H1 (cell line): ENCODE measurements around the gene NFATC4. TPM values are rescaled to one million over a fixed set of nuclear protein-coding genes. Genes with fewer than 3 reads are reported as not detected.

Source experiments
- CTCF ChIA-PET: fragments of 300-600 bp; sonication (Branson Sonifier 250); formaldehyde crosslinking; loops from one replicate; lab custom pipeline; 2021; ENCODE audit not compliant: partially characterized antibody; lab: Charles Lee
- POLR2A ChIA-PET: fragments of 300-600 bp; sonication (Branson Sonifier 250); formaldehyde crosslinking; loops from one replicate; lab custom pipeline; 2021; ENCODE audit warnings: inconsistent platforms; ENCODE audit not compliant: partially characterized antibody; lab: Charles Lee
- DNase-seq, 2 experiments: peaks; one replicate each; pipeline versions ENCODE4 v3.0.0 to v3.0.0-alpha.2; 2010 to 2022; ENCODE audit warnings: low spot score in 2 of 2, low read depth in 1 of 2, mixed read lengths in 1 of 2
- FAIRE-seq: peaks from 2 replicates; lab custom pipeline; 2011; peaks lifted over from hg19 to GRCh38; lab: Jason Lieb, UNC
- H2AFZ ChIP-seq: 2 replicates; pipeline ENCODE4 v1.8.1; 2012; ENCODE audit warnings: low read length, inconsistent platforms
- H2AK5ac ChIP-seq: 2 replicates; pipeline ENCODE4 v1.6.1; 2013; ENCODE audit warnings: low read depth, low read length
- H2BK120ac ChIP-seq: replicated peaks from 2 replicates; pipeline ENCODE3; 2013; ENCODE audit warnings: low read depth, low read length, inconsistent platforms
- H2BK12ac ChIP-seq: 2 replicates; pipeline ENCODE4 v1.6.1; 2013; ENCODE audit warnings: low read depth, low read length
- H2BK15ac ChIP-seq: 2 replicates; pipeline ENCODE4 v1.6.1; 2013; ENCODE audit warnings: low read length
- H2BK20ac ChIP-seq: 2 replicates; pipeline ENCODE4 v1.6.1; 2013; ENCODE audit warnings: low read length
- H2BK5ac ChIP-seq: 2 replicates; pipeline ENCODE4 v1.6.1; 2013; ENCODE audit warnings: low read depth, low read length
- H3K14ac ChIP-seq: 2 replicates; pipeline ENCODE4 v1.6.1; 2013; ENCODE audit warnings: inconsistent platforms; ENCODE audit not compliant: insufficient read length
- H3K18ac ChIP-seq: 2 replicates; pipeline ENCODE4 v1.6.1; 2013; ENCODE audit warnings: low read length; ENCODE audit errors: extremely low read depth
- H3K23ac ChIP-seq: 2 replicates; pipeline ENCODE4 v1.6.1; 2013; ENCODE audit warnings: inconsistent platforms; ENCODE audit not compliant: insufficient read length
- H3K23me2 ChIP-seq: 2 replicates; pipeline ENCODE4 v1.6.1; 2013; ENCODE audit warnings: low read depth, low read length
- H3K27ac ChIP-seq: 2 replicates; pipeline ENCODE4 v1.6.1; 2011; ENCODE audit warnings: low read depth, low read length, inconsistent platforms
- H3K27me3 ChIP-seq, 4 experiments: replicated peaks in 1 of 4; 1 replicate in 1 of 4; 2 replicates in 3 of 4; pipeline versions ENCODE4 v1.6.1 to v1.8.1; 2011 to 2013; ENCODE audit warnings: low read length in 3 of 4, mild to moderate bottlenecking in 3 of 4, inconsistent platforms in 2 of 4, mixed read lengths in 2 of 4, moderate library complexity in 1 of 4; ENCODE audit not compliant: control insufficient read depth in 3 of 4, insufficient read depth in 3 of 4; ENCODE audit errors: extremely low read depth in 1 of 4
- H3K36me3 ChIP-seq, 4 experiments: 2 replicates each; pipeline versions ENCODE4 v1.6.1 to v1.8.1; 2011 to 2013; ENCODE audit warnings: mild to moderate bottlenecking in 4 of 4, low read length in 3 of 4, moderate library complexity in 2 of 4, control low read depth in 1 of 4, inconsistent platforms in 1 of 4; ENCODE audit not compliant: insufficient read depth in 4 of 4, control insufficient read depth in 2 of 4
- H3K4ac ChIP-seq: replicated peaks from 2 replicates; pipeline ENCODE3; 2013; ENCODE audit warnings: low read length, low read depth, mixed read lengths, inconsistent platforms; ENCODE audit not compliant: insufficient read length
- H3K4me1 ChIP-seq, 4 experiments: replicated peaks in 1 of 4; 1 replicate in 1 of 4; 2 replicates in 3 of 4; pipeline versions ENCODE4 v1.6.1 to v1.8.1; 2011 to 2013; ENCODE audit warnings: low read length in 3 of 4, inconsistent platforms in 2 of 4, mixed read lengths in 1 of 4; ENCODE audit not compliant: insufficient read depth in 4 of 4, control insufficient read depth in 3 of 4
- H3K4me2 ChIP-seq, 2 experiments: 2 replicates each; pipeline versions ENCODE4 v1.6.1 to v1.8.1; 2011 to 2013; ENCODE audit warnings: low read depth in 2 of 2, low read length in 2 of 2, control low read depth in 1 of 2, inconsistent platforms in 1 of 2, mild to moderate bottlenecking in 1 of 2; ENCODE audit not compliant: insufficient read depth in 1 of 2
- H3K4me3 ChIP-seq, 4 experiments: fragments of 200-600, 300-600 bp in 1 of 4; sonication (generic), shearing (Covaris generic), sonication (Bioruptor Twin) in 1 of 4; 2 replicates each; pipeline versions ENCODE4 v1.5.1 to v1.8.1; 2011 to 2016; ENCODE audit warnings: low read length in 4 of 4, low read depth in 3 of 4, control low read depth in 2 of 4, inconsistent platforms in 2 of 4, mild to moderate bottlenecking in 2 of 4, mixed read lengths in 1 of 4, moderate library complexity in 1 of 4; ENCODE audit not compliant: insufficient read depth in 2 of 4; ENCODE audit errors: extremely low read depth in 1 of 4
- H3K56ac ChIP-seq: replicated peaks from 2 replicates; pipeline ENCODE3; 2013; ENCODE audit warnings: low read depth, mild to moderate bottlenecking, mixed read lengths, low read length, inconsistent platforms; ENCODE audit not compliant: insufficient read length
- H3K79me1 ChIP-seq: 2 replicates; pipeline ENCODE4 v1.6.1; 2013; ENCODE audit warnings: low read depth, low read length, control low read depth
- H3K79me2 ChIP-seq, 2 experiments: 2 replicates each; pipeline versions ENCODE4 v1.6.1 to v1.8.1; 2012 to 2013; ENCODE audit warnings: low read length in 2 of 2, mild to moderate bottlenecking in 2 of 2, inconsistent platforms in 1 of 2; ENCODE audit not compliant: insufficient read depth in 2 of 2, control insufficient read depth in 1 of 2
- H3K9ac ChIP-seq, 4 experiments: replicated peaks in 1 of 4; 1 replicate in 1 of 4; 2 replicates in 3 of 4; pipeline versions ENCODE4 v1.6.1 to v1.8.1; 2011 to 2013; ENCODE audit warnings: low read depth in 3 of 4, low read length in 3 of 4, control low read depth in 2 of 4, mild to moderate bottlenecking in 2 of 4, moderate library complexity in 2 of 4, inconsistent platforms in 1 of 4; ENCODE audit errors: extremely low read depth in 1 of 4
- H3K9me3 ChIP-seq, 2 experiments: 2 replicates each; pipeline versions ENCODE4 v1.6.1 to v1.8.1; 2012 to 2013; ENCODE audit warnings: mild to moderate bottlenecking in 2 of 2, moderate library complexity in 2 of 2, control low read depth in 1 of 2, inconsistent platforms in 1 of 2, low read depth in 1 of 2, low read length in 1 of 2, mixed read lengths in 1 of 2; ENCODE audit not compliant: insufficient read depth in 2 of 2
- H4K20me1 ChIP-seq, 2 experiments: replicated peaks in 1 of 2; 2 replicates each; pipeline versions ENCODE3 to v1.8.1; 2011 to 2013; ENCODE audit warnings: inconsistent platforms in 2 of 2, low read length in 2 of 2, mild to moderate bottlenecking in 1 of 2; ENCODE audit not compliant: insufficient read depth in 2 of 2, control insufficient read depth in 1 of 2
- H4K5ac ChIP-seq: 2 replicates; pipeline ENCODE4 v1.6.1; 2013; ENCODE audit warnings: low read length, low read depth, mixed read lengths, inconsistent platforms; ENCODE audit not compliant: insufficient read length
- H4K8ac ChIP-seq: 2 replicates; pipeline ENCODE4 v1.8.0; 2013; ENCODE audit warnings: mild to moderate bottlenecking, moderate library complexity, low read length, inconsistent platforms; ENCODE audit not compliant: insufficient read depth; ENCODE audit errors: extremely low read depth
- H4K91ac ChIP-seq: replicated peaks from 2 replicates; pipeline ENCODE3; 2013; ENCODE audit warnings: low read length, mixed read lengths, inconsistent platforms; ENCODE audit not compliant: insufficient read length
- BCL11A ChIP-seq, 2 experiments: IDR thresholded peaks; one replicate each; pipeline ENCODE4 v1.6.1; 2011; ENCODE audit warnings: low read depth in 2 of 2, low read length in 2 of 2, mild to moderate bottlenecking in 2 of 2
- CHD2 ChIP-seq: IDR thresholded peaks from 2 replicates; pipeline ENCODE4 v1.6.1; 2012; ENCODE audit warnings: low read length, improper control_type of control experiment
- CREB1 ChIP-seq: IDR thresholded peaks from 2 replicates; pipeline ENCODE4 v1.6.1; 2012; ENCODE audit warnings: inconsistent platforms
- POU5F1 ChIP-seq: IDR thresholded peaks from 2 replicates; pipeline ENCODE4 v1.6.1; 2011; ENCODE audit warnings: low read depth, mild to moderate bottlenecking, low read length, moderate library complexity
- RBBP5 ChIP-seq: IDR thresholded peaks from 2 replicates; pipeline ENCODE4 v1.7.1; 2012; ENCODE audit warnings: low read depth, mild to moderate bottlenecking, inconsistent platforms, low read length, moderate library complexity, borderline replicate concordance
- SP1 ChIP-seq: IDR thresholded peaks from 2 replicates; pipeline ENCODE4 v1.6.1; 2011; ENCODE audit warnings: low read depth, low read length
- SP2 ChIP-seq: IDR thresholded peaks from 2 replicates; pipeline ENCODE4 v1.6.1; 2012; ENCODE audit warnings: mild to moderate bottlenecking, low read length, inconsistent platforms
- WGBS, 2 experiments: shearing (Covaris generic) in 1 of 2; methylation state at CpG; one replicate each; pipeline versions ENCODE4 v1.1.6 to v1.1.7; 2013 to 2015; ENCODE audit warnings: low lambda C conversion rate in 2 of 2, mixed read lengths in 2 of 2, inconsistent platforms in 1 of 2, low coverage in 1 of 2, missing lambda C conversion rate in 1 of 2; ENCODE audit not compliant: insufficient replicate concordance in 2 of 2, insufficient coverage in 1 of 2, insufficient read length in 1 of 2; ENCODE audit errors: extremely low coverage in 1 of 2, missing lambda C conversion rate in 1 of 2; 5-methylcytosine and 5-hydroxymethylcytosine counted together
- long read RNA-seq, 2 experiments: library from RNA in 1 of 2; library from capped mRNA in 1 of 2; stranded (forward); transcript quantifications; one replicate each; pipeline ENCODE4 v2.0.0, GENCODE V29; 2021; ENCODE audit warnings: inconsistent platforms in 1 of 2
- polyA minus RNA-seq, 3 experiments: library from RNA; depleted of rRNA, polyadenylated mRNA; stranded (reverse); fragments of >200 nt; gene quantifications; 1 replicate in 2 of 3; 2 replicates in 1 of 3; pipeline ENCODE4 v1.2.3, GENCODE V29; 2011
- polyA plus RNA-seq, 7 experiments: library from polyadenylated mRNA; depleted of rRNA in 3 of 7; stranded (reverse) in 5 of 7; unstranded in 2 of 7; fragments of >200 nt in 5 of 7; fragments of 200-250 nt in 2 of 7; gene quantifications; 1 replicate in 5 of 7; 2 replicates in 1 of 7; 4 replicates in 1 of 7; pipeline versions ENCODE4 v1.2.1 to v1.2.3, GENCODE V29; 2011 to 2013; ENCODE audit warnings: missing spikeins in 2 of 7, mixed read lengths in 2 of 7
- total RNA-seq: library from RNA; stranded (reverse); fragmentation: NEBNext Ultra II Directional; extraction: Animal tissue kit (Norgen Biotek cat#: 25700); gene quantifications from 2 replicates; pipeline ENCODE4 v1.2.1, GENCODE V29; 2021

Gene NFATC4
- total RNA-seq = 47.3 and 51.2 TPM in 2 replicates
- polyA plus RNA-seq (2011; rRNA removed) = 50.3 and 78.9 TPM in 2 replicates
- 58.4 TPM for polyA plus RNA-seq (2011; cell fraction: cytosol; rRNA removed)
- 578 TPM for polyA plus RNA-seq (2011; cell fraction: nucleus; rRNA removed)
- polyA plus RNA-seq (2012, experiment 1 of 2) = 35.4 to 72.8 TPM (median 70.8 TPM) in 4 replicates
- 49.3 TPM for polyA plus RNA-seq (2012, experiment 2 of 2)
- polyA plus RNA-seq (2013, experiment 1 of 2) = 29.4 TPM
- polyA plus RNA-seq (2013, experiment 2 of 2) = 24.1 TPM
- 19.4 and 23.0 TPM in 2 replicates for polyA minus RNA-seq (2011; rRNA and poly(A)+ RNA removed)
- 22.5 TPM for polyA minus RNA-seq (2011; cell fraction: cytosol; rRNA and poly(A)+ RNA removed)
- 54.7 TPM for polyA minus RNA-seq (2011; cell fraction: nucleus; rRNA and poly(A)+ RNA removed)
- long read RNA-seq, experiment 1, partial matches to known transcripts = 14 of 27 reads
- long read RNA-seq, experiment 1, other reads (novel, unspliced or antisense) = 9 of 27 reads
- long read RNA-seq, experiment 2, full-length matches to known transcripts = 4 of 7 reads
- long read RNA-seq, experiment 2, partial matches to known transcripts = 1 of 7 reads
- long read RNA-seq, experiment 2, other reads (novel, unspliced or antisense) = 2 of 7 reads

- WGBS, 2 experiments = 4% methylated on average over 15 of the region's 21 CpGs; no CpG with 5 or more reads in 1 of the 2 experiments
- H3K9ac ChIP-seq = peak within 1 kb of the TSS in 3 of 4 experiments; percentile 45 to 54 (median 48); a peak in 6 of 7 replicates
- no peak for FAIRE-seq
Measured at GRCh38 chr14:24367514-24368211, at the start of gene NFATC4. TSS of gene NFATC4 (plus strand) at chr14:24368184. CDS start at chr14:24368341, 157 bp downstream.

More at GRCh38 chr14:24367514-24368211, at the start of gene NFATC4:
- no peak for TF ChIP-seq POU5F1
- 0 out of 2 replicates have a peak, but pooled peaks have one; percentile 9 for TF ChIP-seq RBBP5
- peak; percentile 13; the same call in 1 of the 2 replicates for TF ChIP-seq CREB1
- TF ChIP-seq CHD2 = peak; percentile 72
- TF ChIP-seq SP1 = peak; percentile 88
- TF ChIP-seq BCL11A (IDR thresholded peaks at IDR 0.05; ENCODE audit: low read depth in 2 of 2, low read length in 2 of 2) = no peak
- TF ChIP-seq SP2 = peak; percentile 42; the same call in 1 of the 2 replicates
- peaks cover 0 to 3% (median 0%) of the 10 kb centered on the region in 4 experiments; a peak in 1 of 8 replicates for H3K36me3 ChIP-seq
- CTCF ChIA-PET = interaction anchor here (0.7 to 16.4 kb wide), 8 partner anchors 10 to 60 kb away, joined by 3 to 207 read pairs (median 5); partner anchors contain the start of genes ADCY4, CBLN3, KHNYN and RIPK3
- H3K4ac ChIP-seq = peak within 1 kb of the TSS; percentile 74
- 0 out of 2 replicates have a peak within 1 kb of the TSS, but pooled peaks have one; percentile 40 for H2BK15ac ChIP-seq
- DNase-seq = peak in 1 of 2 experiments; percentile 88
- peak within 1 kb of the TSS; percentile 88 for H4K91ac ChIP-seq
- peaks cover 0 to 10% (median 7%) of the 10 kb centered on the region in 4 experiments; a peak in 6 of 7 replicates for H3K4me1 ChIP-seq
- no peaks in the 10 kb centered on the region; the same call in 1 of the 2 replicates for H3K79me1 ChIP-seq
- H3K4me3 ChIP-seq = peak within 1 kb of the TSS; percentile 73 to 100 (median 82)
- peak within 1 kb of the TSS; percentile 57 for H4K8ac ChIP-seq
- peak within 1 kb of the TSS; percentile 89 for H4K5ac ChIP-seq
- H3K23me2 ChIP-seq = peaks cover 16% of the 10 kb centered on the region
- H3K79me2 ChIP-seq = no peaks in the 10 kb centered on the region
- H2BK20ac ChIP-seq = peak within 1 kb of the TSS; percentile 80; the same call in 1 of the 2 replicates
- peak within 1 kb of the TSS; percentile 73 for H2BK120ac ChIP-seq
- H3K14ac ChIP-seq = no peak within 1 kb of the TSS
- H4K20me1 ChIP-seq = no peaks in the 10 kb centered on the region
- H3K27me3 ChIP-seq = no peaks in the 10 kb centered on the region; a peak in 1 of 7 replicates
- no peak within 1 kb of the TSS for H2AK5ac ChIP-seq
- POLR2A ChIA-PET = interaction anchor here (1.4 to 4.2 kb wide), 4 partner anchors 12 to 64 kb away, joined by 3 to 24 read pairs (median 8); partner anchors contain the start of genes CBLN3 and KHNYN
- H3K27ac ChIP-seq = peak within 1 kb of the TSS; percentile 53
- H2BK12ac ChIP-seq = peak within 1 kb of the TSS; percentile 68; the same call in 1 of the 2 replicates
- H2BK5ac ChIP-seq = peak within 1 kb of the TSS; percentile 93; the same call in 1 of the 2 replicates
- no peaks in the 10 kb centered on the region for H3K9me3 ChIP-seq
- peak within 1 kb of the TSS; percentile 93 for H3K18ac ChIP-seq
- H2AFZ ChIP-seq = peak within 1 kb of the TSS; percentile 42; the same call in 1 of the 2 replicates
- H3K56ac ChIP-seq = peak within 1 kb of the TSS; percentile 85
- H3K23ac ChIP-seq = no peak within 1 kb of the TSS
- H3K4me2 ChIP-seq = peak within 1 kb of the TSS; percentile 76 to 82
